Panc1 (cell line): ENCODE results near the gene SAGE1.

Source experiments
- POLR2AphosphoS5 ChIP-seq: IDR thresholded peaks from 2 replicates; pipeline ENCODE4 v1.6.1; 2012; ENCODE audit warnings: mild to moderate bottlenecking, low read depth, low read length, moderate library complexity
- TCF7L2 ChIP-seq: IDR thresholded peaks from 2 replicates; pipeline ENCODE4 v1.6.1; 2011; ENCODE audit warnings: mild to moderate bottlenecking, low read depth, low read length, inconsistent platforms
- TF ChIP-seq, protein P1 (sequence below): fragments of 450-650 bp; IDR thresholded peaks from 2 replicates; pipeline ENCODE4 v1.5.1; 2017; ENCODE audit warnings: mild to moderate bottlenecking

DNA sequence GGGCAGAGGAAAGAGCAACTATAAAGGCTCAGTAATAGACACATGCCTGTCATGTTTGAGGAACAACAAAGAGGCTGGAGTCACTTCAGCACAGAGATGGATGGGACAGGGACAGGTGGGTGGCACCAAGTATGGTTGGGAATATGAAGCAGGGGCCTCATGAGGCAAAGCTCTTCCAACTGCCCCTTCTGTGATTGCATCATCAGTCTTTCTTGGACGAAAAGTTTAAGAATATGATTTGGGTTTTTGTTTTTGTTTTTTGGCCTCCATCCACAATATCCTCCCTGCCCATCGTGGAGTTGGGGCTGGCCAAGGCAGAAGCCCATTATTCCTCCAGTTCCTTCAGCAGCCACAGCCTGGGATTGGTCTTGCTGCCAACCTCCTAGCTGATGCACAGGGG, 34.4 kb downstream of the SAGE1 start:
- TF ChIP-seq, protein P1, sequence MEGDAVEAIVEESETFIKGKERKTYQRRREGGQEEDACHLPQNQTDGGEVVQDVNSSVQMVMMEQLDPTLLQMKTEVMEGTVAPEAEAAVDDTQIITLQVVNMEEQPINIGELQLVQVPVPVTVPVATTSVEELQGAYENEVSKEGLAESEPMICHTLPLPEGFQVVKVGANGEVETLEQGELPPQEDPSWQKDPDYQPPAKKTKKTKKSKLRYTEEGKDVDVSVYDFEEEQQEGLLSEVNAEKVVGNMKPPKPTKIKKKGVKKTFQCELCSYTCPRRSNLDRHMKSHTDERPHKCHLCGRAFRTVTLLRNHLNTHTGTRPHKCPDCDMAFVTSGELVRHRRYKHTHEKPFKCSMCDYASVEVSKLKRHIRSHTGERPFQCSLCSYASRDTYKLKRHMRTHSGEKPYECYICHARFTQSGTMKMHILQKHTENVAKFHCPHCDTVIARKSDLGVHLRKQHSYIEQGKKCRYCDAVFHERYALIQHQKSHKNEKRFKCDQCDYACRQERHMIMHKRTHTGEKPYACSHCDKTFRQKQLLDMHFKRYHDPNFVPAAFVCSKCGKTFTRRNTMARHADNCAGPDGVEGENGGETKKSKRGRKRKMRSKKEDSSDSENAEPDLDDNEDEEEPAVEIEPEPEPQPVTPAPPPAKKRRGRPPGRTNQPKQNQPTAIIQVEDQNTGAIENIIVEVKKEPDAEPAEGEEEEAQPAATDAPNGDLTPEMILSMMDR = no peak
- TF ChIP-seq POLR2AphosphoS5 (no peak), TCF7L2 (no peak)
